Hematopoietic multipotent progenitor cell (in vitro differentiated cells): ENCODE results near the gene NDUFB7. TPM values are rescaled to one million over a fixed set of nuclear protein-coding genes. Genes with fewer than 3 reads are reported as not detected.
A peak's percentile ranks its signal among the peaks of the same experiment; 100 is the strongest.

ENCODE experiments used
- DNase-seq, 3 donors: peaks; one replicate each; pipeline ENCODE4 v3.0.0-alpha.2; 2011 to 2015; ENCODE audit warnings: low read depth in 2 of 3, low spot score in 2 of 3
- small RNA-seq: library from RNA; depleted of rRNA; stranded (forward); fragments of <200 nt; gene quantifications from one replicate; pipeline ENCODE3, GENCODE V24; 2012
- total RNA-seq: library from RNA; depleted of rRNA; stranded (reverse); fragments of >200 nt; gene quantifications from one replicate; pipeline ENCODE4 v1.2.3, GENCODE V29; 2012

Gene NDUFB7
- total RNA-seq, 1 donor = 373 TPM

DNA sequence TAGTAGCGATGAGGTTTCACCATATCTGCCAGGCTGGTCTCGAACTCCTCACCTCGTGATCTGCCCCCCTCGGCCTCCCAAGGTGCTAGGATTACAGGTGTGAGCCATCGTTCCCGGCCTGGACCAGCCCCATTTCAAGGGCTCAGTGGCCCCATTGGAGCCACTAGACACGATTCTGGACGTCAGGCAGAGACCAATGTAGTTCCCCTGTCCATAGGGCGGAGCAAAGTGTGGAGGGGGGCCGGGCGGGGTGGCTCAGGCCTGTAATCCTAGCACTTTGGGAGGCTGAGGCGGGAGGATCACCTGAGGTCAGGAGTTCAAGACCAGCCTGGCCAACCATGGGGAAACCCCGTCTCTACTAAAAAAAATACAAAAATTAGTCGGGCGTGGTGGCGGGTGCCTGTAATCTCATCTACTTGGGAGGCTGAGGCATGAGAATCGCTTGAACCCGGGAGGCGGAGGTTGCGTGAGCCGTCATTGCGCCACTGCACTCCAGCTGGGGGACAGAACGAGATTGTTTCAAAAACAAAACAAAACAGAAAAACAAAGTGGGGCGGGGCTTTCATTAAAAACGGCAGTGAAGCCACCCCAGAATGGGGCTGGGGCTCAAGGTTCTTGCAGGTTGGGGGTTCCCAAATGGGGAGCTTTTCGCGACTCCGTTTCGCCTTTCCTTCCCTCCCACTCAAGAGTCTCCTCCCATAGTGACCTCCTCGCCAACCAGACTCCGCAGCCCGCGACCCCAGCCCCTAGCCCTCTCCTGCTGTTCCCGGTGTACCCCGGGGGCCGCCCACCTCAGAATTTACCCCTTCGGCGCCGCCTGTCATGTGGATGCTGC is 43.2 kb downstream of the NDUFB7 start:
- no peak for DNase-seq

- DNase-seq = no peak
Measured at GRCh38 chr19:14526423-14526822, 45.4 kb downstream of the NDUFB7 start.

DNA sequence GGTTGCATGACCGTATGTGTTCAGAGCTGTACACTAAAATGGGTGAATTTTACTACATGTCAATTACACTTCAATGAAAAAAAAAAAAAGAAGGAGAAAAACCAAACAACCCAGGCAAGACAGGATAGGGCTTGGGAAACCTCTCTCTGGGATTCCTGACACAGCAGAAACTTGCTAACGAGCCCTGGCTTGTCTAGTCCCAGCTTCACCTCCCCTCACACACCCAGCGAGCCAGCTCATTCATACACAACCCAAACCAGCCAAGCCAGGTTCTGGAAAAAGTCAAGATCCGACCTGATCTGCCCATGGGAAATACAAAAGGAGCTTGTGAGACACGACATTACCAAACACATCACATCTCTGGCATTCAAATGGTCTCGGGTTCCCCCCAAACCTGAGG is 46.1 kb downstream of the NDUFB7 start:
- no peak for DNase-seq

GRCh38 chr19:14520543-14520942 is 51.3 kb downstream of the NDUFB7 start:
- no peak for DNase-seq

GRCh38 chr19:14519860-14520407 is 51.9 kb downstream of the NDUFB7 start:
- no peak for DNase-seq

DNA sequence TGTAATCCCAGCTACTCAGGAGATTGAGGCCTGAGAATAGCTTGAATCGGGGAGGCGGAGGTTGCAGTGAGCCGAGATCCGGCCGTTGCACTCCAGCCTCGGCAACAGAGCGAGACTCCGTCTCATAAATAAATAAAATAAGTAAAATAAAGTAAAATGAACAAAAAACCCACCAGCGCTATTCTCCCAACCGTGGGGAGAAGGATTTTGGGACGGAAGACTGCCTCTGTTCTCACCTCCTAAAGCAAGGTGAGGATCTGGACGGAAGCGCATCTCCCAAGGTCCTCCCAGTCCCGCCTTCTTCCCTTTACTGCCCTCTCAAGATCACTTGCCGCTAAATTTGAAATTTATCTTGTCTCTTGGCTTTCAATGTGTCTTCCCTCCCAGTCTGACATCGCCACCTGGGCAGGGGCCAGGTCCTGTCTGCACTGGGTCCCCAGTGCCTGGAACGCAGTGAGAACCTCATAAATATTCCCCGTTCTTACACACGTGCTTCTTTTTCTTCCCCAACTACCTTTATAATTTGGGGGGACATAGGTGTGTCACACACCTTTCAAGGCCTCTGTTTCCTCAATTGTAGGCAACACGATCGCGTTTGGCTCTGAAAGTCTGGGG is 52.5 kb downstream of the NDUFB7 start:
- no peak for DNase-seq

- peak in 2 of 3 donors; percentile 49 to 52 for DNase-seq
Measured at GRCh38 chr19:14517840-14518505, 53.9 kb downstream of the NDUFB7 start, which contains the start of gene DNAJB1. TSS of gene DNAJB1 (minus strand) at chr19:14518397. CDS start at chr19:14518349, 48 bp downstream.

DNA sequence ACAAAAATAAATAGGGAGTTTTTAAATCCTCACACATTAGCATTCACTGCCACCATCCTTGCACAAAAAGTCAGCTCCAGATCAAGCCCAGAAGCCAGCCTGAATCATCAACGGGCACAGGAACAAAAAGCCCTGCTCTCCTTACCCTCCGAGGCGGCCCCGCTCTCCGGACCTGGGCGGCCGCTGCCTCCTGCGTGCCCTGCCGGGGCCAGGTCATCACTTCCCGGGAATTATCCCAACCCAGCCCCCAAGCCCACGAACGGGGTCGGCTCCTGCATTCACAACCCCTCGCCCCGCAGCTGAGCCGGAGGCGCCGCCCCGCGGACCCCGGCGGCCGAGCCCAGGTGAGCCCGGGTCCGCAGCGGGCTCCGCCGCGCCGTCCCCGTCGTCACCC is 54.4 kb downstream of the NDUFB7 start:
- DNase-seq = no peak

GRCh38 chr19:14516746-14517438 is 55.0 kb downstream of the NDUFB7 start:
- DNase-seq = no peak

Small RNAs within 50 kb of the gene (small RNA-seq; reads per million reads assigned to genes)
- gene RN7SL842P = not detected

Other genes starting within 250 kb of the NDUFB7 start
- 273 TPM for gene ADGRE5, start 190.6 kb downstream of the NDUFB7 start, total RNA-seq
- gene DDX39A, start 152.7 kb downstream of the NDUFB7 start, total RNA-seq = 128 TPM
- gene PKN1, start 138.8 kb downstream of the NDUFB7 start, total RNA-seq = 177 TPM
- gene PTGER1, start 96.7 kb downstream of the NDUFB7 start, total RNA-seq = 0.27 TPM
- gene GIPC1, start 75.9 kb downstream of the NDUFB7 start, total RNA-seq = 35.0 TPM
- 64.1 TPM for gene DNAJB1, start 53.7 kb downstream of the NDUFB7 start, total RNA-seq
- gene TECR, start 42.5 kb downstream of the NDUFB7 start, total RNA-seq = 99.9 TPM
- 0.81 TPM for gene CLEC17A, start 11.0 kb upstream of the NDUFB7 start, total RNA-seq
- gene ADGRE3, start 102.8 kb upstream of the NDUFB7 start, total RNA-seq = under 0.01 TPM
- 27.5 TPM for gene ZNF333, start 118.0 kb upstream of the NDUFB7 start, total RNA-seq
- 46.0 TPM for gene ADGRE2, start 206.5 kb upstream of the NDUFB7 start, total RNA-seq